GM18498 (cell line): ENCODE results near the gene C2CD2L.
"Not testable (repeated sequence)": the region's sequence is repeated elsewhere in the genome, so short reads cannot be mapped to it uniquely, and the experiment has no call there.

Experiments
- ATAC-seq: cut with Tn5 transposase; IDR thresholded peaks from one replicate; pipeline ENCODE4 v1.9.1; 2021; ENCODE audit warnings: mild to moderate bottlenecking, moderate library complexity; ENCODE audit not compliant: unreplicated experiment

The C2CD2L gene

GRCh38 chr11:119092880-119093842 is 14.0 kb upstream of the C2CD2L start:
- no peak for ATAC-seq

- ATAC-seq, result peak; percentile 16
These were observed 13.0 kb upstream of the C2CD2L start for GRCh38 chr11:119093942-119094815.

- ATAC-seq, result peak; percentile 49
These were observed 12.4 kb upstream of the C2CD2L start for GRCh38 chr11:119094816-119095065.

GRCh38 chr11:119095066-119095880 is 11.9 kb upstream of the C2CD2L start:
- peak; percentile 86 for ATAC-seq

GRCh38 chr11:119099711-119100110 is 7.4 kb upstream of the C2CD2L start:
- no peak for ATAC-seq

GRCh38 chr11:119100246-119100970 is 6.7 kb upstream of the C2CD2L start:
- ATAC-seq, result no peak

- ATAC-seq, result peak; percentile 35
These were observed 6.0 kb upstream of the C2CD2L start for GRCh38 chr11:119100994-119101758.

- ATAC-seq, result peak; percentile 82
These were observed 5.3 kb upstream of the C2CD2L start, which contains the start of gene DPAGT1 for GRCh38 chr11:119101759-119102423. Gene DPAGT1, minus strand, starts transcription at chr11:119101853. Its CDS starts 198 bp downstream, at chr11:119101655.

- not testable (repeated sequence) for ATAC-seq
These were observed 3.9 kb upstream of the C2CD2L start for GRCh38 chr11:119103161-119103664.

- ATAC-seq, result no peak
These were observed 3.4 kb upstream of the C2CD2L start for GRCh38 chr11:119103793-119104192.

- peak; percentile 37 for ATAC-seq
These were observed 498 bp downstream of the C2CD2L start for GRCh38 chr11:119107538-119108145.

- ATAC-seq, result no peak
These were observed 1.2 kb downstream of the C2CD2L start for GRCh38 chr11:119108146-119108856.

GRCh38 chr11:119108857-119109221 is 1.7 kb downstream of the C2CD2L start:
- no peak for ATAC-seq

GRCh38 chr11:119109843-119110242 is 2.7 kb downstream of the C2CD2L start:
- ATAC-seq, result no peak

- ATAC-seq, result no peak
These were observed 3.3 kb downstream of the C2CD2L start for GRCh38 chr11:119110439-119110838.

- no peak for ATAC-seq
These were observed 4.3 kb downstream of the C2CD2L start for GRCh38 chr11:119111361-119111925.

- no peak for ATAC-seq
These were observed 5.3 kb downstream of the C2CD2L start for GRCh38 chr11:119112314-119113020.
